H9 (cell line): ENCODE measurements around the gene TMEM167B. TPM values are rescaled to one million over a fixed set of nuclear protein-coding genes. Genes with fewer than 3 reads are reported as not detected.

ENCODE experiments used
- DNase-seq: peaks from one replicate; pipeline ENCODE4 v3.0.0-alpha.2; 2017
- H2AFZ ChIP-seq: one replicate; pipeline ENCODE4 v1.6.1; 2013; ENCODE audit warnings: mild to moderate bottlenecking, low read length, control low read depth, moderate library complexity
- H2AK5ac ChIP-seq: 2 replicates; pipeline ENCODE4 v1.6.1; 2013; ENCODE audit warnings: low read length, control low read depth, mixed read lengths; ENCODE audit not compliant: insufficient read length
- H2BK120ac ChIP-seq: one replicate; pipeline ENCODE4 v1.6.1; 2013; ENCODE audit warnings: low read depth, mild to moderate bottlenecking, low read length, control low read depth, inconsistent platforms; ENCODE audit not compliant: poor library complexity, severe bottlenecking
- H2BK12ac ChIP-seq: 2 replicates; pipeline ENCODE4 v1.6.1; 2013; ENCODE audit warnings: low read length, control low read depth, mixed read lengths, low read depth; ENCODE audit not compliant: insufficient read length
- H2BK15ac ChIP-seq: 2 replicates; pipeline ENCODE4 v1.6.1; 2013; ENCODE audit warnings: low read depth, low read length, control low read depth
- H2BK20ac ChIP-seq: one replicate; pipeline ENCODE4 v1.6.1; 2013; ENCODE audit warnings: low read depth, mild to moderate bottlenecking, low read length, control low read depth, inconsistent platforms; ENCODE audit not compliant: poor library complexity, severe bottlenecking
- H2BK5ac ChIP-seq: 2 replicates; pipeline ENCODE4 v1.6.1; 2013; ENCODE audit warnings: low read length, control low read depth, mixed read lengths; ENCODE audit not compliant: insufficient read length
- H3K14ac ChIP-seq: 2 replicates; pipeline ENCODE4 v1.6.1; 2013; ENCODE audit warnings: low read length, control low read depth; ENCODE audit not compliant: insufficient read depth
- H3K18ac ChIP-seq: 2 replicates; pipeline ENCODE4 v1.6.1; 2013; ENCODE audit warnings: low read depth, mild to moderate bottlenecking, mixed read lengths, low read length, control low read depth; ENCODE audit not compliant: insufficient read length
- H3K23ac ChIP-seq: 2 replicates; pipeline ENCODE4 v1.6.1; 2013; ENCODE audit warnings: low read length, control low read depth, mixed read lengths, low read depth; ENCODE audit not compliant: insufficient read length
- H3K23me2 ChIP-seq: 2 replicates; pipeline ENCODE4 v1.6.1; 2013; ENCODE audit warnings: low read depth, mild to moderate bottlenecking, mixed read lengths, low read length, control low read depth; ENCODE audit not compliant: insufficient read length, poor library complexity, severe bottlenecking
- H3K27ac ChIP-seq: 2 replicates; pipeline ENCODE4 v1.5.1; 2013; ENCODE audit warnings: low read length, control low read depth, mixed read lengths, low read depth; ENCODE audit not compliant: insufficient read length
- H3K27me3 ChIP-seq: 2 replicates; pipeline ENCODE4 v1.6.1; 2013; ENCODE audit warnings: low read length, control low read depth, inconsistent platforms; ENCODE audit not compliant: insufficient read depth
- H3K4ac ChIP-seq: 2 replicates; pipeline ENCODE4 v1.6.1; 2013; ENCODE audit warnings: low read depth, mild to moderate bottlenecking, control low read depth, inconsistent platforms, low read length, moderate library complexity
- H3K4me1 ChIP-seq: 2 replicates; pipeline ENCODE4 v1.6.1; 2013; ENCODE audit warnings: low read length, control low read depth, inconsistent platforms; ENCODE audit not compliant: insufficient read depth
- H3K4me2 ChIP-seq: 2 replicates; pipeline ENCODE4 v1.6.1; 2013; ENCODE audit warnings: low read length, control low read depth, mixed read lengths; ENCODE audit not compliant: insufficient read length, insufficient read depth
- H3K56ac ChIP-seq: 2 replicates; pipeline ENCODE4 v1.6.1; 2013; ENCODE audit warnings: low read depth, mild to moderate bottlenecking, mixed read lengths, low read length, control low read depth; ENCODE audit not compliant: insufficient read length
- H3K79me1 ChIP-seq: 2 replicates; pipeline ENCODE4 v1.6.1; 2013; ENCODE audit warnings: low read depth, mild to moderate bottlenecking, moderate library complexity, low read length, control low read depth, inconsistent platforms; ENCODE audit not compliant: insufficient read depth, poor library complexity, severe bottlenecking
- H3K79me2 ChIP-seq: 2 replicates; pipeline ENCODE4 v1.6.1; 2013; ENCODE audit warnings: low read length, control low read depth, inconsistent platforms; ENCODE audit not compliant: insufficient read depth
- H3K9ac ChIP-seq: 2 replicates; pipeline ENCODE4 v1.6.1; 2013; ENCODE audit warnings: low read length, control low read depth, mixed read lengths; ENCODE audit not compliant: insufficient read length; ENCODE audit errors: extremely low read depth
- H3K9me3 ChIP-seq: one replicate; pipeline ENCODE4 v1.6.1; 2013; ENCODE audit warnings: low read depth, low read length, inconsistent platforms; ENCODE audit not compliant: control insufficient read depth
- H3T11ph ChIP-seq: one replicate; pipeline ENCODE4 v1.6.1; 2013; ENCODE audit warnings: mild to moderate bottlenecking, low read length, control low read depth, inconsistent platforms
- H4K20me1 ChIP-seq: one replicate; pipeline ENCODE4 v1.6.1; 2013; ENCODE audit not compliant: control insufficient read depth, insufficient read length, insufficient read depth
- H4K5ac ChIP-seq: 2 replicates; pipeline ENCODE4 v1.6.1; 2013; ENCODE audit warnings: low read depth, mild to moderate bottlenecking, mixed read lengths, low read length, control low read depth; ENCODE audit not compliant: insufficient read length
- H4K8ac ChIP-seq: replicated peaks from 2 replicates; pipeline ENCODE4 v1.6.1; 2013; ENCODE audit warnings: low read length, control low read depth, mixed read lengths, low read depth; ENCODE audit not compliant: insufficient read length
- H4K91ac ChIP-seq: 2 replicates; pipeline ENCODE4 v1.6.1; 2013; ENCODE audit warnings: low read depth, mild to moderate bottlenecking, moderate library complexity, mixed read lengths, low read length, control low read depth; ENCODE audit not compliant: insufficient read length
- H3K27ac Mint-ChIP-seq, 3 experiments: 2 replicates in 2 of 3; 3 replicates in 1 of 3; pipeline ENCODE4 v1.8.0; 2020 to 2021; ENCODE audit warnings: mixed read lengths in 3 of 3, mild to moderate bottlenecking in 1 of 3, moderate library complexity in 1 of 3
- H3K27me3 Mint-ChIP-seq: 2 replicates; pipeline ENCODE4 v1.8.0; 2021; ENCODE audit warnings: low read depth, mild to moderate bottlenecking, moderate library complexity, mixed read lengths
- H3K36me3 Mint-ChIP-seq, 3 experiments: 2 replicates in 2 of 3; 3 replicates in 1 of 3; pipeline ENCODE4 v1.8.0; 2020 to 2021; ENCODE audit warnings: low read depth in 3 of 3, mixed read lengths in 3 of 3; ENCODE audit not compliant: insufficient read depth in 1 of 3
- H3K4me1 Mint-ChIP-seq, 2 experiments: 2 replicates each; pipeline ENCODE4 v1.8.0; 2020; ENCODE audit warnings: mixed read lengths in 2 of 2
- H3K4me3 Mint-ChIP-seq, 2 experiments: 2 replicates in 1 of 2; 3 replicates in 1 of 2; pipeline ENCODE4 v1.8.0; 2020 to 2021; ENCODE audit warnings: mild to moderate bottlenecking in 2 of 2, mixed read lengths in 2 of 2, moderate library complexity in 1 of 2
- H3K9me3 Mint-ChIP-seq, 2 experiments: 2 replicates in 1 of 2; 3 replicates in 1 of 2; pipeline ENCODE4 v1.8.0; 2020; ENCODE audit warnings: mild to moderate bottlenecking in 2 of 2, mixed read lengths in 2 of 2, moderate library complexity in 1 of 2
- WGBS: extraction: QIAGEN DNeasy Blood & Tissue Kit; methylation state at CpG from one replicate; pipeline ENCODE4 v1.1.7; 2013; ENCODE audit warnings: missing lambda C conversion rate, low lambda C conversion rate, mixed read lengths; ENCODE audit not compliant: insufficient read length; ENCODE audit errors: extremely low coverage; 5-methylcytosine and 5-hydroxymethylcytosine counted together
- total RNA-seq: library from RNA; stranded (reverse); gene quantifications from 2 replicates; pipeline ENCODE4 v1.2.1, GENCODE V29; 2021
- TF ChIP-seq, protein P1 (sequence below): fragments of 200-600 bp; sonication (generic); conservative IDR thresholded peaks from 3 replicates; pipeline ENCODE4 v1.8.0; 2021; ENCODE audit warnings: antibody characterized with exemption, mild to moderate bottlenecking

TMEM167B gene
- total RNA-seq, 1 experiment from 2014 or later: 13.9 TPM

DNA sequence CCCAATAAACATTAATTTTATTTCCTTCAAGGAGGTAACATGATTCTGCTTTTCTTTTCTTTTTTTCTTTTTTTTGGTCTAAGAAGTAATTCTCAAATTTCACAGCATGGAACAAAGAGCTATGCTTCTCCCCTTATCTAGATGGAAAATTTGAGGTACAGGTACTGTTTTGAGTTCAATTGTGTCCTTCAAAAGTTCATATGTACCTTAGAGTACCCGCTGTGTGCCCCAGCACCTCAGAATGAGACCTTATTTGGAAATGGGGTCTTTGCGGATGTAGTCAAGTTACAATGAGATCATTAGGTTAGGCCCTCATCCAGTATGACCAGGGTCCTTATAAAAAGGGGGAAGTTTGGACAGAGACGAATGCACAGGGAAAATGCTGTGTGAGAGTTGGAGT is 45.4 kb downstream of the TMEM167B start:
- Histone ChIP-seq H3K9me3 (no peaks in the 10 kb centered on the region), H4K8ac (no peak overlapping the region), H3K4ac (no peak overlapping the region), H3K4me2 (no peak overlapping the region), H4K20me1 (no peaks in the 10 kb centered on the region), H2AFZ (no peak overlapping the region), H2BK20ac (no peak overlapping the region), H3K27ac (no peak overlapping the region), H3K79me2 (no peaks in the 10 kb centered on the region), H3K23me2 (no peaks in the 10 kb centered on the region), H3K4me1 (no peaks in the 10 kb centered on the region), H3T11ph (no peak overlapping the region), H2BK12ac (no peak overlapping the region), H2BK15ac (no peak overlapping the region), H3K23ac (no peak overlapping the region), H2AK5ac (no peak overlapping the region), H4K91ac (no peak overlapping the region), H4K5ac (no peak overlapping the region), H3K27me3 (no peaks in the 10 kb centered on the region), H2BK120ac (no peak overlapping the region), H3K18ac (no peak overlapping the region), H3K9ac (no peak overlapping the region), H3K14ac (no peak overlapping the region), H2BK5ac (no peak overlapping the region), H3K56ac (no peak overlapping the region), H3K79me1 (no peaks in the 10 kb centered on the region)
- H3K4me1 Mint-ChIP-seq: no peaks in the 10 kb centered on the region; a peak in 1 of 4 replicates
- TF ChIP-seq, protein P1, sequence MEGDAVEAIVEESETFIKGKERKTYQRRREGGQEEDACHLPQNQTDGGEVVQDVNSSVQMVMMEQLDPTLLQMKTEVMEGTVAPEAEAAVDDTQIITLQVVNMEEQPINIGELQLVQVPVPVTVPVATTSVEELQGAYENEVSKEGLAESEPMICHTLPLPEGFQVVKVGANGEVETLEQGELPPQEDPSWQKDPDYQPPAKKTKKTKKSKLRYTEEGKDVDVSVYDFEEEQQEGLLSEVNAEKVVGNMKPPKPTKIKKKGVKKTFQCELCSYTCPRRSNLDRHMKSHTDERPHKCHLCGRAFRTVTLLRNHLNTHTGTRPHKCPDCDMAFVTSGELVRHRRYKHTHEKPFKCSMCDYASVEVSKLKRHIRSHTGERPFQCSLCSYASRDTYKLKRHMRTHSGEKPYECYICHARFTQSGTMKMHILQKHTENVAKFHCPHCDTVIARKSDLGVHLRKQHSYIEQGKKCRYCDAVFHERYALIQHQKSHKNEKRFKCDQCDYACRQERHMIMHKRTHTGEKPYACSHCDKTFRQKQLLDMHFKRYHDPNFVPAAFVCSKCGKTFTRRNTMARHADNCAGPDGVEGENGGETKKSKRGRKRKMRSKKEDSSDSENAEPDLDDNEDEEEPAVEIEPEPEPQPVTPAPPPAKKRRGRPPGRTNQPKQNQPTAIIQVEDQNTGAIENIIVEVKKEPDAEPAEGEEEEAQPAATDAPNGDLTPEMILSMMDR: no peak
- no peaks in the 10 kb centered on the region for H3K36me3 Mint-ChIP-seq
- no peak overlapping the region for H3K4me3 Mint-ChIP-seq
- WGBS: no CpG with 5 or more reads among the region's 3 CpGs
- H3K27me3 Mint-ChIP-seq: no peaks in the 10 kb centered on the region
- no peak overlapping the region for H3K27ac Mint-ChIP-seq
- no peak for DNase-seq
- no peaks in the 10 kb centered on the region; a peak in 1 of 5 replicates for H3K9me3 Mint-ChIP-seq
